ENCODE measurements around the gene P3H1.
"Not testable (repeated sequence)": the region's sequence is repeated elsewhere in the genome, so short reads cannot be mapped to it uniquely, and the experiment has no call there.

The P3H1 gene

GRCh38 chr1:42766741-42767509, at the start of gene P3H1, which contains the start of gene C1orf50:
Gene P3H1, minus strand, starts transcription at chr1:42767028. Its CDS starts 57 bp downstream, at chr1:42766971.
Gene C1orf50, plus strand, starts transcription at chr1:42767249. Its CDS starts 63 bp downstream, at chr1:42767312.
- ATAC-seq (ENCODE audit: low read depth) (peak; percentile 92), DNase-seq (ENCODE audit: low spot score) (peak; percentile 99)
- no peaks in the 10 kb centered on the region for H3K9me3 ChIP-seq (ENCODE audit: severe bottlenecking)
- H3K27me3 ChIP-seq (ENCODE audit: insufficient read depth, poor library complexity, severe bottlenecking): no peaks in the 10 kb centered on the region
- peaks cover 4% of the 10 kb centered on the region for H3K4me1 ChIP-seq (ENCODE audit: insufficient read depth, poor library complexity, severe bottlenecking)
- peaks cover 7% of the 10 kb centered on the region for H3K36me3 ChIP-seq (ENCODE audit: low read depth)
- peak within 1 kb of the TSS; percentile 83 for H3K4me3 ChIP-seq (ENCODE audit: severe bottlenecking)
- TF ChIP-seq, protein P1, sequence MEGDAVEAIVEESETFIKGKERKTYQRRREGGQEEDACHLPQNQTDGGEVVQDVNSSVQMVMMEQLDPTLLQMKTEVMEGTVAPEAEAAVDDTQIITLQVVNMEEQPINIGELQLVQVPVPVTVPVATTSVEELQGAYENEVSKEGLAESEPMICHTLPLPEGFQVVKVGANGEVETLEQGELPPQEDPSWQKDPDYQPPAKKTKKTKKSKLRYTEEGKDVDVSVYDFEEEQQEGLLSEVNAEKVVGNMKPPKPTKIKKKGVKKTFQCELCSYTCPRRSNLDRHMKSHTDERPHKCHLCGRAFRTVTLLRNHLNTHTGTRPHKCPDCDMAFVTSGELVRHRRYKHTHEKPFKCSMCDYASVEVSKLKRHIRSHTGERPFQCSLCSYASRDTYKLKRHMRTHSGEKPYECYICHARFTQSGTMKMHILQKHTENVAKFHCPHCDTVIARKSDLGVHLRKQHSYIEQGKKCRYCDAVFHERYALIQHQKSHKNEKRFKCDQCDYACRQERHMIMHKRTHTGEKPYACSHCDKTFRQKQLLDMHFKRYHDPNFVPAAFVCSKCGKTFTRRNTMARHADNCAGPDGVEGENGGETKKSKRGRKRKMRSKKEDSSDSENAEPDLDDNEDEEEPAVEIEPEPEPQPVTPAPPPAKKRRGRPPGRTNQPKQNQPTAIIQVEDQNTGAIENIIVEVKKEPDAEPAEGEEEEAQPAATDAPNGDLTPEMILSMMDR (IDR thresholded peaks at IDR 0.05; ENCODE audit: poor library complexity, severe bottlenecking): no peak
- peak within 1 kb of the TSS; percentile 37 for H3K27ac ChIP-seq (ENCODE audit: poor library complexity, severe bottlenecking)

DNA sequence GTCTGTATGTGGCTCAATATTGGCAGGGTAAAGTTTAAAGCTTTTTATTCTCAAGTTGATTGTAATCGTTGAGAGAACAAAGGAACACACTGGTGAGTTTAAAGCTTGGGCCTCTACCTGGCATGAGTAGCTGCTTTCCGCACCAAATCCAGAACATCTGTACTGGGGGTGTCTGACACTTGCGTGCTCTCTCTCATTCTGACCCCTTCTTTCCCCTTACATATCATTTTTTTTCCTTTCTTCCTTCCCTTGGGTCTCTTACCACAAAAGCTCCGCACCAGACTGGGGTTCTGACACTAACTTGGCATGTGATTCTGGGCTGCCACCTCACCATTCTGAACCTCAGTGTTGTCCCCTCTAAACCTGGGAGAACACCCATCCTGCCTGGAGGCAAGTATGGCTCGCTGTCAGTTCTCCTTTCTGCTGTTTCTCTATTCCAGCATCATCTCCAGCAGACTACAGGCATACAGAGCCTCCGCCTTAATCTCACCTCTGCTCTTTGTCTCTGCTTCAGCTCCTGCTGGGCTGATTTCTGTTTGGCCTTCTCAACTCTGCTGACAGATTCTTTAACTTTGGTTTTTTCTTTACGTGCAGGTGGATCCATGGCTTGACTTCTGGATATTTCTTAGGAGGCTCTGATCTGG, 49.2 kb upstream of the P3H1 start:
- Histone ChIP-seq H3K4me3 (ENCODE audit: severe bottlenecking) (peak overlapping the region; percentile 91), H3K9me3 (ENCODE audit: severe bottlenecking) (no peaks in the 10 kb centered on the region), H3K27ac (ENCODE audit: poor library complexity, severe bottlenecking) (peak overlapping the region; percentile 79), H3K36me3 (ENCODE audit: low read depth) (peaks cover 4% of the 10 kb centered on the region; the same call in 1 of the 2 replicates), H3K4me1 (ENCODE audit: insufficient read depth, poor library complexity, severe bottlenecking) (peaks cover 11% of the 10 kb centered on the region), H3K27me3 (ENCODE audit: insufficient read depth, poor library complexity, severe bottlenecking) (no peaks in the 10 kb centered on the region)
- DNase-seq (ENCODE audit: low spot score): no peak
- peak; percentile 20 for ATAC-seq (ENCODE audit: low read depth)
- TF ChIP-seq, protein P1 (IDR thresholded peaks at IDR 0.05; ENCODE audit: poor library complexity, severe bottlenecking): no peak

DNA sequence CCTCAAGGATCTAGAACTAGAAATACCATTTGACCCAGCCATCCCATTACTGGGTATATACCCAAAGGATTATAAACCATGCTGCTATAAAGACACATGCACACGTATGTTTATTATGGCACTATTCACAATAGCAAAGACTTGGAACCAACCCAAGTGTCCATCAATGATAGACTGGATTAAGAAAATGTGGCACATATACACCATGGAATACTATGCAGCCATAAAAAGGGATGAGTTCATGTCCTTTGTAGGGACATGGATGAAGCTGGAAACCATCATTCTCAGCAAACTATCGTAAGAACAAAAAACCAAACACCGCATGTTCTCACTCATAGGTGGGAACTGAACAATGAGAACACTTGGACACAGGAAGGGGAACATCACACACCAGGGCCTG, 48.0 kb upstream of the P3H1 start:
- not testable (repeated sequence) for DNase-seq (ENCODE audit: low spot score); H3K36me3 ChIP-seq (ENCODE audit: low read depth); H3K27ac ChIP-seq (ENCODE audit: poor library complexity, severe bottlenecking); H3K9me3 ChIP-seq (ENCODE audit: severe bottlenecking); H3K27me3 ChIP-seq (ENCODE audit: insufficient read depth, poor library complexity, severe bottlenecking); H3K4me3 ChIP-seq (ENCODE audit: severe bottlenecking); ATAC-seq (ENCODE audit: low read depth)
- H3K4me1 ChIP-seq (ENCODE audit: insufficient read depth, poor library complexity, severe bottlenecking): peaks cover 11% of the 10 kb centered on the region

GRCh38 chr1:42807056-42807668, 40.3 kb upstream of the P3H1 start:
- Histone ChIP-seq H3K4me3 (ENCODE audit: severe bottlenecking) (no peak overlapping the region), H3K4me1 (ENCODE audit: insufficient read depth, poor library complexity, severe bottlenecking) (no peaks in the 10 kb centered on the region), H3K27me3 (ENCODE audit: insufficient read depth, poor library complexity, severe bottlenecking) (no peaks in the 10 kb centered on the region), H3K27ac (ENCODE audit: poor library complexity, severe bottlenecking) (no peak overlapping the region), H3K9me3 (ENCODE audit: severe bottlenecking) (no peaks in the 10 kb centered on the region), H3K36me3 (ENCODE audit: low read depth) (no peaks in the 10 kb centered on the region)
- DNase-seq (ENCODE audit: low spot score) (no peak), ATAC-seq (ENCODE audit: low read depth) (no peak)
- TF ChIP-seq, protein P1 (IDR thresholded peaks at IDR 0.05; ENCODE audit: poor library complexity, severe bottlenecking): no peak

DNA sequence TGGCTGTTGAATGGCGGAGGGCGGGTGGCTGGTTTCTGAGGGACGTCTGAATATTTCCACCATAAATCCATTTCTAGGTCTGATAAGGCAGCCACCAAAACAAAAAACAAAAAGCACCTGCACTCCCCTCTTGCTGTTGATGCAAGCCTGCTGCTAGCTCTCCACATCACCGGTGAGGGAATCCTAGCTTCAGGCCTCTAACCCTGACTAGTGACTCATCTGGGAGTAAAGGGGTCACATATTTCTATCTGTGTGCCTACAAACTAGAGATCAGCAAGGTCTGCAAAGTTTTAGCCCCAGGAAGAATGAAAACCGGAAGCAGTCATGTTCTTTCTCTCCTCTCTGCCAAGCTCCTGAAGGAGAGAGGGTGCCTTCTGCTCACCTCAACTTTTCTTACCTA, 39.8 kb upstream of the P3H1 start:
- Histone ChIP-seq H3K27ac (ENCODE audit: poor library complexity, severe bottlenecking) (no peak overlapping the region), H3K9me3 (ENCODE audit: severe bottlenecking) (no peaks in the 10 kb centered on the region), H3K27me3 (ENCODE audit: insufficient read depth, poor library complexity, severe bottlenecking) (no peaks in the 10 kb centered on the region), H3K4me3 (ENCODE audit: severe bottlenecking) (no peak overlapping the region), H3K4me1 (ENCODE audit: insufficient read depth, poor library complexity, severe bottlenecking) (no peaks in the 10 kb centered on the region), H3K36me3 (ENCODE audit: low read depth) (no peaks in the 10 kb centered on the region)
- DNase-seq (ENCODE audit: low spot score) (no peak), ATAC-seq (ENCODE audit: low read depth) (no peak)
- TF ChIP-seq, protein P1 (IDR thresholded peaks at IDR 0.05; ENCODE audit: poor library complexity, severe bottlenecking): no peak
